HG03439 (cell line): Measurements from ENCODE around the gene KAZN.
A peak's percentile ranks its signal among the peaks of the same experiment; 100 is the strongest.

Experiments used
- ATAC-seq: cut with Tn5 transposase; IDR thresholded peaks from one replicate; pipeline ENCODE4 v1.9.1; 2021; ENCODE audit warnings: mild to moderate bottlenecking, moderate library complexity; ENCODE audit not compliant: unreplicated experiment

Gene KAZN

DNA sequence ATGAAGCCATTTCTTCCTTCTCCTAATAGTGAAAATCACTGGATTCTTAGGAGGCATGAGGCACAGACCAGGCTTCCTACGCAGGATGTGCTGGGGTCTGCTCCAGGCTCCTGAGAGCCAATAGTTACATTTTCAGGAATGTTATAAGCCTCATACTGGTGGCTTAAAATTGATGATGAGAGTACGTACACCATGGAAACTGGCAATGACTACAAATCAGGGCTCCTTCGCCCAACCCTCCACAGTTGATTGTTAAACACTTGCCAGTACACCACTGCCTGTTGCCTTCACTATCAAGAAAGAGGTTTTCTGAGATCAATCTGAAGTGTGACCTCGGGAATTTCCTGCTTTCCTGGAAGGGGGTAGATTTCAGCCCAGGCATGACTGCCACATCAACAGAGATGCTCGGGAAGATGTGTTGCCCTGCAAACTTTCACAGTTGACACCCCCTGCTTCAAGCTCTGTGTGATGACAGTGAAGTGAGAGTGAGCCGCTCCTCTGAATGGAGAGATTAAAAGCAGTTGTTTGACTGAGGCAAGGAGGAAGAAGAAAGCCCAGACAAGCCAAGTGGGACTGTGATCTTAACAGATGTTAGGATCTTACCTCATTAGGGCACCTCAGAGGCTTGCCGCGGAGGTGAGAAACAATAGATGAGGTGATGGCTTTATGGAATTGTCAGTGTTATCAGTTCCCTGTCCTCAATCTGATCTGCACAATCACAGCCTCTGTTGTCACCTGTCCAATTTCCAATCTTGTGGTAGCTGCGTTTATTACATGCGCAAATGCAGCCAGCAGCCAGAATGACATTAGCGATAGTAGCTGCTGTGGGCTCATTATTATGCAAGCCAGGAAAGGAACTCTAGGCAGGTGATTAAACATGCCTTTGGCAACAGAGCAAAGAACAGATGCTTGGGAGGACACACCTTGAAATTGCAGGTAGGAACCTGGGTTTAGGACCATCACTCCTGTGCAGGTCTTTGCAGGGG, 277.3 kb downstream of the KAZN start:
- ATAC-seq = no peak

DNA sequence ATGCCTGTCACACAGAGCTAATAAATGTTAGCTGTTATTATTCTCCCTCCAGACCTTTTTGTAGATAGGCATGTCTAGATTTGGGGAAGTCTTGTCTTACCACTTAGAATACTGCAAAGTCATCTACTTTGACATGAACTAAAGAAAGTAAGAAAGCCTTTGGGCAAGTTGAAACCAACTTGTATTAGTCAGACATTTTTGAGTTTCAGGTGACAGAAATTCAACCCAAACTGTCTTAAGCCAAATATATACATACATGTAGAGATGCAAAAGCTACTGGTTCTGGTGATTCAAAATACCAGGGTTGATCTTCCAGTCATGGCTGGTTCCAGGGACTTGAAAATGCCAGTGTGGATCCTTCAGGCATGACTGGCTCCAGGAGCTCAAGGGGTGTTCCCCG, 278.3 kb downstream of the KAZN start:
- ATAC-seq = no peak

DNA sequence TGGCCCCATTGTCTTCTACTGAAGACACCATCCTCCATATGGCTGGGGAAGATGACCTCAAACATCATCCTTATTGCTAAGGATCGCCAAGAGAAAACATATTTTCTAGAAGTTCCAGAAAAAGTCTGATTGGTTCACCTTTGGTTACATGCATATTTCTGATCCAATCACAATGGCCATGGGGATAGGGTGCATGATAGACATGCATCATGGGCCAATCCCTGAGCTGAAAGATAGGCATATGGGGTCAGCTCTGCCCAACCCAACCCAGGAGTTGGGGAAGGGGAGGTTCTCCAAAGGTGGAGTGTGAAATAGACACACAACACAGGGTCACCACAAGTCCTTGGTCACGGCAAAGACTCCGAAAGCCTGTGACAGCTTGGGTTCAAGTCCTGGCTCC, 278.7 kb downstream of the KAZN start:
- ATAC-seq = no peak

DNA sequence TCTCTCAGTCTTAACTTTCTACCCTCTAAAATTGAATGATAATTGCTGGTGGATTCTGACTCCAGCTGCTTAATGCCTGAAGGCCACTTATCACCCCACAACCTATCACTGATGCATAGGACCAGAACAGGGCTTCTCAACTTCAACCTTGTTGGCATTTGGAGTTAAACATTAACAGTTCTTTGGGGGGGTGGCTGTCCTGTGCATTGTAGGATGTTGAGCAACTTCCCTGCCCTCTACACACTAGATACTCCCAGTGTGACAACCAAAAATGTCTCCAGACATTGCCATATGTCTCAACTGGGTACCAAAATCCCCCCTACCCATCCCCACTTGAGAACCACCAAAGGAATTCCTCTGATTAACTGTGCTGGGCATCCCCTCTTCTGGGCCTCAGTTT, 279.6 kb downstream of the KAZN start:
- ATAC-seq = no peak

DNA sequence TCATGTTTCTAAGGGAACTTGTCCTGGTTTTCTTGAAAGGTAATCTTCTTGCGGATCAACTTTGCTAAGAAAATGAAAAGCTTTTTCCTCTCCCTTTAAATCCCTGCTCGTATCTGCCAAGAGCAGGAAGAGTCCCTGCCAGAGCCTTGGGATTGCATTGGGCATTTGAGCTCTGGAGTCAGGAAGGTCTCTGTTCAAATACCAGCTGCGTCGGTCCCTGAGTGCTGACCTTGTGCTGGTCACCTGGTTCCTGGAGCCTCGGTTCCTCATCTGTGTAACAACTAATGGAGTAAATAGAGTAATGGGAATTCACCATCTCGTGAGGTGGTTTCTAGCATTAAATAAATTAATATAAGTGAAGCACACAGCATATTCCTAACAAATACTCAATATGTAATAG, 280.5 kb downstream of the KAZN start:
- ATAC-seq = no peak

DNA sequence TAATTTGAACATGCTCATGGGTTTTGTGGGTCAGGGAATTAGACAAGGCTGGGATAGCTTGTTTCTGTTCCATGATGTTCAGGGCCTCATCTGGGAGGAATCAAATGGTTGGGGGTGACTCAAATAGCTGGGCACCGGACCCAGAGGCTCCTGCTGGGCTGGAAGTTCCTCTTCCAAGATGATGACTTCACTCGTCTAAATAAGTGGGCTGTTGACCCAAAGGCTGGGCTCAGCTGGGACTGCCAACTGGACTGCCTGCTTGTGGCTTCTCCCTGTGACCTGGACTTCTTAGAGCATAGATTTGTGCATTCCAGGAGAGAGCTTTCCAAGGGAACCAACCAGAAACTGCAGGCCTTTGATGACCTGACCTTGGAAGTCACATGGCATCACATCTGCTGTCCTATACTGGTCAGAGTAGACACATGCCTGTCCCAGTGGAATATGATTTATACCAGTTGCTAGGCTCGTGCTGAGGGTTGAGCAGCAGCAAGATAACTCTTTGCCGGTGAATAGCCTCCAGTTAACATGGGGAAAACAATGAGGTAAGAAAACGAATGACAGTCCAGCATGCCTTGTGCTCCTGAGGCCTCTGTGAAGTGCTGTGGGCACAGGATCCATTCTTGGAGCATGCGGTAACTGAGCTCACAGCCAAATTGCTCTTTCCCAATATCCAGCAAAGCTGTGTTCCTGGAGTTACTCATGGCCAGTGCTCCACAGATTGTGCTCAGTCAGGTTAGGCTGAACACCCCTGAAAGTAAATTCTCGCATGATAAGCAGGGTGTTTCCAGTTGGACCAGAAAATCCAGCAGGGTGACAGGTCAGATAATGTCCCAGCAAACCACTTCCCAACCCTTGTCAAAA, 282.2 kb downstream of the KAZN start:
- no peak for ATAC-seq

DNA sequence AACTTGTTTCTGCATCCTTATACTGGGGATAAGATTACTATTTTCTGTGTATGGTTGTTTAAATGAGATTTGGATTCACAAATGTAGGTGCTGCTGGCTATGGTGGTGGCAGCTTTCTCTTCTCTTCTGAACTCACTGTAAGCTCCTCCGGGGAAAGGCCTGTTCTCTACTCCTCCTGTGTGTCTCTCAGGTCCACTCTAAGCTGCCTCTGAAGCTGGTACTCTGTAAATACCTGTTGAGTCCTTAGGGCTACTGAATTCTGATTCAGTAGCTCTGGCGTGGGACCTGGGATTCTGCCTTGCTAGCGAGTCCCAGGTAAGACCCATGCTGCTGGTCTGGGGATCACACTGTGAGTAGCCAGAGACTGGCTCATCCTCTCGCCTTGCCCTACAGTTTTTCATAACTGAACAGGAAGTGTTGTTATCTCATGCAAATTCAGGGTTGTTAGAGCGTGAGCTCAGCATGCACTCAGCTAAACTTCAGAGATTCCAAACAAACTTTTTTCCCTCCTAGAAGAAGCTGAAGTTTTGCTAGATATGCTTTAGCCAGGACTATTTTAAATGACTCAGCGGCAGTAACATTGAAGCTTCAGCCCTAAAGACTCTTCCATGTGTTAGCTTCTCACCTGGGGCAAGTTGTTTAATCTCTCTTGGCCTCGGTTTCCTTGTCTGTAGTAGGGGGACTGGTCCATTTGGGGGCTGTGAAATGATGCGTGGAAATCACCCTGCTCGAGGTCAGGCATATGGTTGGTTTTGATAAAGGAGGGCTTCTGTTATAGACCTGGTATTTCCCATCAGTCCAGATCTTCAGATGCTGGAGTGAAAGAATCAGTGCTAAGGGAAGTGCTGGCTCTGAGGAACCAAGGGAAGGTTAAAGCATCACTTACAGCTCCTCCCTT, 283.5 kb downstream of the KAZN start:
- peak; percentile 69 for ATAC-seq

DNA sequence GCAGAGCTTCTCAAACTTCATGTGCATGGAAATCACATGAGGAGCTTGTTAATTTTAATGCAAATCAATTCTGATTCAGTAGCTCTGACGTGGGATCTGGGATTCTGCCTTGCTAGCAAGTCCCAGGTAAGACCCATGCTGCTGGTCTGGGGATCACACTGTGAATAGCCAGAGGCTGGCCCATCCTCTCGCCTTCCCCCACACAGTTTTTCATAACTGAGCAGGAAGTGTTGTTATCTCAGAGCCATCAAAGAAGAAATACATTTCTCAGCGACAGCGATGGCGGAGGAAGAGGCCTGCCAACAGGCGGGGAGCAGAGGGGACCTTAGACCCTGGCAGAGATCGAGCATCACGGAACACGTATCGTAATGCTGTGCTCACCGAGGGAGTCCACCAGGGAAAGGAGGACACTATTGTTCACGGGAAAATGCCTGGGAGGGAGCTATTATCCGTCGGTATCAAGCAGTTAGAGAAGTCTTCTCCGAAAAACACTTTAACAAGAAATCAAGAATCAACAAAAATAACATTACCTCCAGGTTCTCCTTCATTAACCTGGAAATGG, 286.2 kb downstream of the KAZN start:
- ATAC-seq = no peak

DNA sequence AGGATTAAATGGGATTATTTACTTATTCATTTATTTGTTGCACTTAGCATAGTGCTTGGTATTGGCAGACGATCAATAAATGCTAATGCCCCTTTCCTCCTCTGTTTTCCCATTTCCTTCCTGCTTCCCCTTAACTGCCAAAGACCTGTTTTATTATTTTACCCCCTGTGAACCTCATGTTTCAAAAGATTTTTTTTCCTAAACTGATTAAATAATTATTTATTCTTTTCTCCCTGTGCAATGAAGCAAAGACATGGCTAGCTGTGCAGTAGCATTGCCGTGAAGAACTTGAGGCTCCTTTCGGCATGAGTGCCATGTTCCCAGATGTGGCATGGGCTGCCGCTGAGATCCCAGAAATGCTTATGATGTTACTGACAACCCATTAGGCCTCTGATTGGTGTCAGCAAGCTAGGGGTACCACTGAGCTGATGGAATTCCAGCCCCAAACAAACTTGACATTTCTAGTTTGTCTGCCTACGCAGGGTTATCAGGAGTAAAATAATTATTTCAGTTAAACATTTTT, 288.6 kb downstream of the KAZN start:
- no peak for ATAC-seq

DNA sequence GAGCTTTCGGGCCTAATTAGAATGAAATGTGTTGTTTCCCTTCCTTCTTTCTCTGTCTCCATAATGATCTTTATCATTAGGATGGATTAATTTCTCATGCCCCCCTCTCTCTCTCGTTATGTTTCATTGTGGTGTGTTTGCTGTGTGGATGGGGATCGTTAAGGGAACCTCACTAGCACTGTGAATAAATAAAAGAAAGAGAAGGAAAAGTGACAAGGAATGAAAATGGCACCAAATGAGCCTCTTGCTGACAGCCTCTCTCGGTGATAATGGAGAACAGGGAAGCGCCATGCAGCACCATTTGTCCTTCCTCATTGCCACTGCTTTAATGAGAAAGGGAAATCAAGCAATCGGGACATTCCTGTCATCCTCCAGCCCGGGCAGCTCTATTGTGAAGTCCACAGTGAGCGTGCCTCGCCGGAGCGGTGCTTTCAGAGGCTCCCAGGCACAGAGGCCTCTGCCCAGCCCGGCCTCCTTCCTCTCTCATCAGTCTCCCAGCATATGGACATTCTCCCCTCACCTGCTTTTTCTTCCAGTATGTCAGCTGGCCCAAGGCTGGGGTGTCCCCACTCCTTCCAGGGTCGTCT, 289.4 kb downstream of the KAZN start:
- ATAC-seq = no peak

DNA sequence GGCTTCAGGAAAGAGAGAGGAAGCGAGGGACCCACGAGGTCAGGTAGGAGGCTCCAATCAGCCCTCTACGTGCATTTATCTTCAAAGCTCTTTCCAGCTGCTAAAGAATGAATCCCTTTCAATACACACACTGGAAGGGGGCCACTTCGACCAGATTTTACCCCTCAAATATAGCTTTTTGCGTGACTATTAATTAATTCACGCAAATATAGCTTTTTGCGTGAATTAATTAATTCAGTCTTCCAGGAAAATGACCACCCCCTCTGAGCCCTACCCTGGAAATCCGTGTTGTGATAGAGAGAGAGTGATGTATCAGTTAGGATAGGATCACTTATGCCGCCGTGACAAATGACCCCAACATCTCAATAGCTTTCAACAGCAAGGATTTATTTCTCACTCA, 289.9 kb downstream of the KAZN start:
- no peak for ATAC-seq

DNA sequence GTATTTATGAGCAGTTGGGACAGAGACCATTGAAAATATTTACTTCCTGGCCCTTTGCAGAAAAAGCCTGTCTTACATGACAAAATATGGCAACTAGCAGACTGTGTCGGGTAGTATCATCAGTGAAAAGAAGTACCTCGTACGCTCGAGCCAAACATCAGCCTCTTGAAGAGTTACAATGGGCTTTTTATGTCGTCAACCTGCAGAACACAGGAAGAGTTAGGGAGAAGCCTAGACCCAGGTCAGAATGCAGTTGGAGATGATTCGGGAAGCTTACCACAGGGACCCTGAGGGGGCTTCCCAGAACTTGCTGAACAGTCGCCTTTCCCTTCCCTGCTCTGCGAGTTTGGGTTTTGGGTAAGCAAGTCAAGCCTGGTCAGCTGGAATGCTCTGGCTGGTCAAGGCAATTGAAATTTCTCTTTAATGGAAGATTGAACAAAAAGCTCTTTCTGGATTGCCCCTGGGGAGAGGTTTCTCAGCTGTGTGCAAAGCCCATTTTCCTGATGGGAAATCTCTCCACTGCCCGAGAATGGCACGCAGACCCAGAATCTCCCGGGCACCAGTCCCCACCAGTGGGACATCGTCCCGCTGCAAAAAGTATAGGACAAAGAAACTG, 291.4 kb downstream of the KAZN start:
- ATAC-seq = no peak

DNA sequence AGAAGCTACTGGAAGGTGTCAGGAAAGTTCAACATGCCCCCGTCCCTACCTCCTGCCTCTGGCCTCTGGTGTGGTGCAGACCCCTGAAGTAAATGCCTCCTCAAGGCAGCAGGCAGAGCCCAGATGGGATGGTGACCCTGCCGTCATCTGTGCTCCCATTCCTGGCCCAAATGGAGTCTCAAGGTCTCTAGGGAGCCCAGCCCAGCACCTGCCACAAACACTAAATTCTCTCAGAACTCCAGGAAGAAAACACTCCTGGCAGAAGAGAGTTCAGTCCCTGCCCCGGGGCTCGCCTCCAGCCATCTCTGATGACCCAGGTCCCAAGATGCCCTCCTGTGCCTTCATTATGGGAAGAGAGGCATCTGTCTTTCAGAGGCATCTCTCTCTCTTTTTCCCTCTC, 293.5 kb downstream of the KAZN start:
- no peak for ATAC-seq

DNA sequence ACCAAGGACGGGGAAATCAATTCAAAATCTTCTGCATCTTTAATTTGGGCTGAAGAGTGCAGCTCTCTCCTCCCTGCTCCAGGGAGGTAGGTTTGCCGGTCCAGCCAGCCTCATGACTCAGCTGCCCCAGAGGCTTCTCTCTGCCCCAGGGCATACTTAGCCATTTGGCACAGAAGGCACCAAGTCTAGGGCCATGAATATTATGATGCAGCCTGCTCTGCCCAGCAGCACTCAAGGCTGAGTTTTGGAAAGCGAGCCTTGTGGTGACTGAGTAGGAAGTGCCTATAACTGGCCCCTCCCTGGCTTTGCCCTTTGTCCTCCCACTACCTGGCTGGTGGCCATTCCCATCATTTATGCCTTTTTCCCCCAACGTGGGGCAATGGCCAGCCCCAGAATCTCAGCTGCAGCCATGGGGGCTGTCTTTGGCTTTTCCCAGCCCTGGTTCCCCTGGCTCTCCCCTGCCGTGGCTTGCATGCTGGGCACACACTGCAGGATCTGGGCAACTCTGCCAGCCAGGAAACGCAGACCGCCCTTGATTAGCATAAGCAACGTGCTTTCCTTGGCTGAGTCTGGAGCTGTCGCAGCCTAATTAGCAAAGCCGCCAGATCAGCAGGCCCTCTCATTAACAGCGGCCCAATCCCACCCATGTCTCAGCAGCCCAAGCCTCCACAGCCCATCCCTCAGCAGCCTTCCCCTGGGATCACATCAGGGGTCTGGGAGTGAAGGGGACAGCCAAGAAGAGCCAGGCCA, 296.5 kb downstream of the KAZN start:
- no peak for ATAC-seq

DNA sequence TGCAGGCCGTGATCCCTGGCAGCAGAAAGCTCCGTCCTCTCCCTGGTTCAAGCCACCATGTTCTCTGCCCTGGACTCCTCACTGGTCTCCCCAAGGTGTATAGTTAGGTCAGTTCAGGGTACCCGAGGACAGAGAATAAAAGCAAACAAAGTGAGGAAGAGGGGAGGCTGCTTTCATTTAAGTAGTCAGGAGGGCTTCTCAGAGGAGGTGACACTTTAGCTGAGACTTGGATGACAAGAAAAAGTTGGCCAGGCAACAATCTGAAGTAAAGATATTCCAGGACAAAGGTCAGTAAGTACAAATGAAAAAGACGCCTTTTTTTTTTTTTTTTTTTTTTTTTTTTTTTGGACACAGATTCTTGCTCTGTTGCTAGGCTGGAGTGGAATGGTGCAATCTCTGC, 297.2 kb downstream of the KAZN start:
- no peak for ATAC-seq

DNA sequence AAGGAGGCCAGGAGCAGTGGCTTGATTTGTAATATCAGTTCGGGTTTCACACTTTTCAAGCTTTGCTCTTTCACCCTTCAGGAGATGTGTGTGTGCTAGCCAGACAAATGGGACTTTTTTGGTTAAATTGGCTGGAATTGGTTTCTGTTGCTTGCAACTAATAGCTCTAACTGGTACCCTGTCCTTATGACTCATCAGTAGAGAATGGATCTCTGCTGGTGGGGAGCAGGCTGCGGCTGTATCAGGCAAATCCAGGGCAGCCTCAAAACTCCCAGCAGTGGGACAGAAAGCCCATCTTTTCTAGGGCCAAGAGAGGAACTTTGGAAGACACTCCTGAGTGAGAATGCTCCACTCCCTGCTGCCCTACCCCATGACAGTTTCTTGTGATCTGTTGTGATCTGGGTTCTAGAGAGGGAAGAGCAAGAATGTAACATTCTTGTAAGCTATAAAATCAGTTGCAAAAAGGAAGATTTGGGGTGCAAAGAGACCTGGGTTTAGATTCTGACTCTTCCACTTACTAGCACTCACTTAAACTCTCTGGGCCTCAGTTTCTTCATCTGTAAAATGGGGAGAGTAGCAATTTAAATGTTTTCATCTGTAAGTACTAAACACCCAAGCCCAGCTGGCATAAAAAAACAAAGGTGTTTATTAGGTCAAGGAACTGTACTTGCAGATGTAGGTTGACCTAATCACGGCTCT, 298.0 kb downstream of the KAZN start:
- no peak for ATAC-seq

DNA sequence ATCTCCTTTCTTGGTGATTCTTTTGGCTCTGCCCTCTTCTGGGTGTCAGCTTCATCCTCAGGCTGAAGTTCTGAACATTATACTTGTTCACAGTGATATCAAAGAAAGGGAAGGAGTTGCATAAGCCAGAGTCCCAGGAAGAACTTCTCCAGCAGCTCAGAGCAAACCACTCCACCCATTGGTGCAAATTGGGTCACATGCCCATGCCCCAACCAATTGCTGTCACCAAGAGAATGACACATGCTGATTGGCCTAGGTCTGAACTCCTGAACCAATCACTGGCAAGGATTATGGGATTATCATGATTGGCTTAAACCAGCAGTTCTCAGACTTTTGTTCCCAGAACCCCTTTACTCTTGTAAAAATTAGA, 298.6 kb downstream of the KAZN start:
- ATAC-seq = no peak

DNA sequence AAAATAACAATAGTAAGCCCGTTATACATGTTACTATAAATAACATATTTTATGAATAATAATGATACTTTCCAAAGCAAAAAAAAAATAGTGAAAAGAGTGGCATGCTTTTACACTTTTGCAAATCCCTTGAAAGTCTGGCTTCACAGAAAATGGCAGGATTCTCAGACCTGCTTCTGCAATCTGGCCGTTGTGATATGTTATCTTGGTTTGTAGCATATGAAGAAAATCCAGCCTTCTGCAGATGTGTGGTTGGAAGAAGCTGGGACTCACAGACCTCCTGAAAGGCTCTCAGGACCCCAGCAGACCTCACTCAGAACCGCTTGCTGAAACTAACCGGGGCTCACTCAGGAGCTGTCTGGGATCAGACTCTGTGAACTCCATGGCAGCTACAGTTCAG, 299.1 kb downstream of the KAZN start:
- ATAC-seq = no peak
